SK-N-MC (cell line): ENCODE data around the gene CYP2F1.
"Not testable (repeated sequence)": the region's sequence is repeated elsewhere in the genome, so short reads cannot be mapped to it uniquely, and the experiment has no call there.

ENCODE experiments used
- DNase-seq: peaks from one replicate; pipeline ENCODE4 v3.0.0-alpha.2; 2011; ENCODE audit warnings: low read depth, low spot score
- H3K27ac ChIP-seq: fragments of 200-600 bp; sonication (generic); 2 replicates; pipeline ENCODE4 v1.5.1; 2016; ENCODE audit warnings: mixed run types
- H3K36me3 ChIP-seq: fragments of 200-600 bp; sonication (generic); 2 replicates; pipeline ENCODE4 v1.6.1; 2017; ENCODE audit warnings: antibody characterized with exemption, low read length, mixed read lengths; ENCODE audit not compliant: insufficient read depth
- H3K4me3 ChIP-seq: fragments of 200-600 bp; sonication (generic); 2 replicates; pipeline ENCODE4 v1.5.1; 2016
- H3K9ac ChIP-seq: fragments of 200-600 bp; sonication (generic); 2 replicates; pipeline ENCODE4 v1.8.0; 2017; ENCODE audit warnings: mixed run types, mixed read lengths; ENCODE audit not compliant: insufficient read length
- H3K9me3 ChIP-seq: fragments of 200-600 bp; sonication (generic); 2 replicates; pipeline ENCODE4 v1.6.1; 2017; ENCODE audit warnings: low read depth, mild to moderate bottlenecking, antibody characterized with exemption, low read length, moderate library complexity, mixed read lengths
- EZH2 ChIP-seq: fragments of 200-600 bp; sonication (generic); IDR thresholded peaks from one replicate; pipeline ENCODE4 v1.6.1; 2017; ENCODE audit warnings: antibody characterized with exemption
- FOXP2 ChIP-seq: optimal IDR thresholded peaks from 2 replicates; pipeline ENCODE3; 2011; ENCODE audit warnings: mild to moderate bottlenecking, moderate library complexity; ENCODE audit not compliant: insufficient read depth; ENCODE audit errors: extremely low read length, control extremely low read depth
- POLR2AphosphoS5 ChIP-seq: IDR thresholded peaks from 2 replicates; pipeline ENCODE4 v1.6.1; 2012; ENCODE audit warnings: mild to moderate bottlenecking, low read depth, low read length, borderline replicate concordance

The CYP2F1 gene

GRCh38 chr19:41096353-41096752, 17.9 kb upstream of the CYP2F1 start:
- H3K4me3 ChIP-seq: no peak overlapping the region
- no peaks in the 10 kb centered on the region for H3K36me3 ChIP-seq
- no peak for TF ChIP-seq FOXP2
- TF ChIP-seq POLR2AphosphoS5: no peak
- TF ChIP-seq EZH2: no peak
- no peak overlapping the region for H3K9ac ChIP-seq
- DNase-seq: no peak
- H3K27ac ChIP-seq: no peak overlapping the region
- no peaks in the 10 kb centered on the region for H3K9me3 ChIP-seq

- no peak overlapping the region for H3K27ac ChIP-seq
- H3K9ac ChIP-seq: no peak overlapping the region
- no peak for DNase-seq
- H3K36me3 ChIP-seq: no peaks in the 10 kb centered on the region
- H3K4me3 ChIP-seq: no peak overlapping the region
- TF ChIP-seq POLR2AphosphoS5 (no peak), EZH2 (no peak), FOXP2 (no peak)
- no peaks in the 10 kb centered on the region for H3K9me3 ChIP-seq
Observed at GRCh38 chr19:41097302-41097701, 16.9 kb upstream of the CYP2F1 start.

GRCh38 chr19:41098762-41099161, 15.5 kb upstream of the CYP2F1 start:
- no peak overlapping the region for H3K27ac ChIP-seq
- H3K9me3 ChIP-seq: no peaks in the 10 kb centered on the region
- H3K36me3 ChIP-seq: no peaks in the 10 kb centered on the region
- H3K4me3 ChIP-seq: no peak overlapping the region
- no peak for DNase-seq
- H3K9ac ChIP-seq: no peak overlapping the region
- TF ChIP-seq EZH2 (no peak), POLR2AphosphoS5 (no peak), FOXP2 (no peak)

- H3K9ac ChIP-seq, DNase-seq, H3K9me3 ChIP-seq, H3K27ac ChIP-seq, H3K4me3 ChIP-seq, H3K36me3 ChIP-seq: not testable (repeated sequence)
Observed at GRCh38 chr19:41102210-41102609, 12.0 kb upstream of the CYP2F1 start.

- Histone ChIP-seq H3K9ac (no peak overlapping the region), H3K27ac (no peak overlapping the region), H3K4me3 (no peak overlapping the region), H3K36me3 (no peaks in the 10 kb centered on the region), H3K9me3 (no peaks in the 10 kb centered on the region)
- DNase-seq: no peak
- no peak for TF ChIP-seq POLR2AphosphoS5
- TF ChIP-seq FOXP2: no peak
- no peak for TF ChIP-seq EZH2
Observed at GRCh38 chr19:41106177-41106576, 8.1 kb upstream of the CYP2F1 start.

GRCh38 chr19:41111296-41111695, 2.9 kb upstream of the CYP2F1 start:
- Histone ChIP-seq H3K9ac (no peak overlapping the region), H3K9me3 (no peaks in the 10 kb centered on the region), H3K36me3 (no peaks in the 10 kb centered on the region), H3K4me3 (no peak overlapping the region), H3K27ac (peak overlapping the region; percentile 98)
- DNase-seq: no peak
- TF ChIP-seq EZH2 (no peak), FOXP2 (no peak), POLR2AphosphoS5 (no peak)

GRCh38 chr19:41111750-41112295, 2.4 kb upstream of the CYP2F1 start:
- no peak for DNase-seq
- Histone ChIP-seq H3K9ac (no peak overlapping the region), H3K9me3 (no peaks in the 10 kb centered on the region), H3K4me3 (no peak overlapping the region), H3K27ac (peak overlapping the region; percentile 98), H3K36me3 (no peaks in the 10 kb centered on the region)
- no peak for TF ChIP-seq POLR2AphosphoS5
- TF ChIP-seq FOXP2: no peak
- no peak for TF ChIP-seq EZH2

- no peaks in the 10 kb centered on the region for H3K36me3 ChIP-seq
- TF ChIP-seq FOXP2 (no peak), POLR2AphosphoS5 (no peak), EZH2 (no peak)
Observed at GRCh38 chr19:41112728-41113290, 1.4 kb upstream of the CYP2F1 start.

GRCh38 chr19:41116261-41116660, 2.0 kb downstream of the CYP2F1 start:
- H3K4me3 ChIP-seq: no peak overlapping the region
- H3K36me3 ChIP-seq: no peaks in the 10 kb centered on the region
- no peak overlapping the region for H3K9ac ChIP-seq
- TF ChIP-seq EZH2 (no peak), POLR2AphosphoS5 (no peak), FOXP2 (no peak)
- H3K27ac ChIP-seq: no peak overlapping the region
- no peak for DNase-seq
- no peaks in the 10 kb centered on the region for H3K9me3 ChIP-seq

More at GRCh38 chr19:41112728-41113290, 1.4 kb upstream of the CYP2F1 start:
- Histone ChIP-seq H3K4me3 (no peak overlapping the region), H3K27ac (no peak overlapping the region), H3K9ac (no peak overlapping the region), H3K9me3 (no peaks in the 10 kb centered on the region)
- no peak for DNase-seq

- not testable (repeated sequence) for DNase-seq, H3K36me3 ChIP-seq, H3K9me3 ChIP-seq, H3K27ac ChIP-seq, H3K4me3 ChIP-seq, H3K9ac ChIP-seq
Observed at GRCh38 chr19:41120929-41121911, 7.0 kb downstream of the CYP2F1 start.

GRCh38 chr19:41122846-41123245, 8.6 kb downstream of the CYP2F1 start:
- H3K36me3 ChIP-seq, H3K27ac ChIP-seq, H3K9ac ChIP-seq, H3K4me3 ChIP-seq, DNase-seq, H3K9me3 ChIP-seq: not testable (repeated sequence)
